ENCODE measurements around the gene ZNF22. TPM values are rescaled to one million over a fixed set of nuclear protein-coding genes. Genes with fewer than 3 reads are reported as not detected.

ZNF22 gene
- total RNA-seq, result 8.1 and 9.9 TPM in 2 replicates

GRCh38 chr10:45000752-45001380 is at the start of gene ZNF22:
Gene ZNF22 (plus strand): TSS chr10:45000923. CDS start chr10:45003369, 2,446 bp downstream.

GRCh38 chr10:44959247-44960087 is 41.3 kb upstream of the ZNF22 start, which contains the start of gene RASSF4:
Gene RASSF4 (plus strand): TSS chr10:44959802. CDS start chr10:44970203, 10,401 bp downstream.

GRCh38 chr10:44978570-44979280 is 22.0 kb upstream of the ZNF22 start, which contains the start of gene DEPP1:
Gene DEPP1 (minus strand): TSS chr10:44978809. CDS start chr10:44978030, 779 bp downstream.

Other genes starting within 250 kb of the ZNF22 start
- not detected in 2 replicates for gene TMEM72, start 89.6 kb upstream of the ZNF22 start, total RNA-seq
- gene RASSF4, start 41.1 kb upstream of the ZNF22 start, total RNA-seq, result under 0.01 and 28.4 TPM in 2 replicates
- 2.1 and 22.2 TPM in 2 replicates for gene DEPP1, start 22.1 kb upstream of the ZNF22 start, total RNA-seq

All from tracheal epithelial cell (primary cell).